Thyroid gland (tissue), 4 donors: ENCODE data around the gene WRAP53.

Experiments used
- CTCF ChIP-seq, 6 experiments: fragments of 200-600 bp in 3 of 6; fragments of 450-650 bp in 3 of 6; sonication (generic) in 3 of 6; IDR thresholded peaks; one replicate each; pipeline ENCODE4 v1.5.1; 2016 to 2019; ENCODE audit warnings: antibody characterized with exemption in 6 of 6, mild to moderate bottlenecking in 2 of 6, inconsistent platforms in 1 of 6, moderate library complexity in 1 of 6
- POLR2A ChIP-seq, 2 donors: fragments of 450-650 bp; IDR thresholded peaks; one replicate each; pipeline ENCODE4 v1.6.1; 2017; ENCODE audit warnings: antibody characterized with exemption in 2 of 2, mild to moderate bottlenecking in 2 of 2, moderate library complexity in 1 of 2

DNA sequence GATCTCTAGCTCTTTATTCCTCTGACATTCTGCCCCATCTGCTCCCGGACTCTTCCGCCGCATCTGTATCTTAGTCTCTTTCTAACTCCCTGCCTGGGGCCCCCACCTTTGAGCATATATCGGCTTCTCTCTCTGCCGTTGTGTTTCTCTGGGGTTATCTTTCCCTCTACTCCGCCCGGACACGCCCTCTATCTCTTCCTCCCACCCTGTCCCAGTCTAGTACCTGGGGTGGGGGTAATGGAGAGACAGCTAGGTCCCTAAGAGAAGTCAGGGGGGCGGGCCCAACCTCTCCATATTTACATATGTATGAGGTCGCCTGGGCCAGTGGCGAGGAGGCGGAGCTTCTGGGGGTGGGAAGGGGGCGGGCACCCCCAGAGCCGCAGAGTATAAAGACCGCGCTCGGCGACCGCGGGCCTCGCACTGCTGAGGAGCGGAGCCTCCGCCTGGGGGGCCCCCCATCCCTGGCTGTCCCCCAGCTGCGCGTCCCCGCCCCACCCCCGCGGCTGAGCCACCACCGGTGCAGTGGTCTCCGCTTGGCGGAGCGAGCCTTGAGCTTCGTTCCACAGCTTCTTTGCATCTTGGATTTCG is 37.7 kb upstream of the WRAP53 start, which contains the start of gene ATP1B2:
- TF ChIP-seq CTCF (IDR thresholded peaks at IDR 0.05): no peak
- TF ChIP-seq POLR2A (IDR thresholded peaks at IDR 0.05): no peak
